ENCODE measurements around the gene RPTOR. TPM values are rescaled to one million over a fixed set of nuclear protein-coding genes. Genes with fewer than 3 reads are reported as not detected.

The RPTOR gene
- total RNA-seq, 3 donors from 2014 or later = 21.4 to 27.5 (median 23.6) TPM

- DNase-seq (ENCODE audit: low spot score in 2 of 2) = peak in 1 of 2 donors; percentile 50
- Histone ChIP-seq H3K9me3 (peaks cover 9 to 19% of the 10 kb centered on the region in 2 donors), H3K36me3 (no peaks in the 10 kb centered on the region), H3K4me3 (no peak overlapping the region), H3K27me3 (no peaks in the 10 kb centered on the region), H3K4me1 (no peaks in the 10 kb centered on the region), H3K27ac (no peak overlapping the region)
- no peak for TF ChIP-seq POLR2A (IDR thresholded peaks at IDR 0.05)
- TF ChIP-seq POLR2AphosphoS5 (IDR thresholded peaks at IDR 0.05) = no peak
- TF ChIP-seq CTCF (IDR thresholded peaks at IDR 0.05) = no peak
- intact Hi-C loops (cut with DNase I; ENCODE audit: low total_unique reads) = loop anchor here (1.0 to 5.0 kb wide), 2 partner anchors 9 to 1611 kb away; no protein-coding TSS in a partner anchor
These were observed 258.2 kb downstream of the RPTOR start for GRCh38 chr17:80802626-80803450.

- peak in 1 of 2 donors; percentile 38 for DNase-seq (ENCODE audit: low spot score in 2 of 2)
These were observed 259.1 kb downstream of the RPTOR start for GRCh38 chr17:80803451-80804428.

GRCh38 chr17:80804466-80804865, 259.8 kb downstream of the RPTOR start:
- Histone ChIP-seq H3K27ac (no peak overlapping the region), H3K4me1 (no peaks in the 10 kb centered on the region), H3K9me3 (peaks cover 9 to 19% of the 10 kb centered on the region in 2 donors), H3K36me3 (no peaks in the 10 kb centered on the region), H3K4me3 (no peak overlapping the region), H3K27me3 (no peaks in the 10 kb centered on the region)
- no peak for TF ChIP-seq POLR2A (IDR thresholded peaks at IDR 0.05)
- TF ChIP-seq CTCF (IDR thresholded peaks at IDR 0.05) = no peak
- TF ChIP-seq POLR2AphosphoS5 (IDR thresholded peaks at IDR 0.05) = no peak
- intact Hi-C loops (cut with DNase I; ENCODE audit: low total_unique reads) = loop anchor here (5.0 kb wide), 1 partner anchor 1612 kb away; no protein-coding TSS in a partner anchor
- DNase-seq (ENCODE audit: low spot score in 2 of 2) = peak in 1 of 2 donors; percentile 33

More at GRCh38 chr17:80803451-80804428, 259.1 kb downstream of the RPTOR start:
- Histone ChIP-seq H3K4me1 (no peaks in the 10 kb centered on the region), H3K4me3 (no peak overlapping the region), H3K27me3 (no peaks in the 10 kb centered on the region), H3K36me3 (no peaks in the 10 kb centered on the region), H3K27ac (no peak overlapping the region), H3K9me3 (peaks cover 9 to 19% of the 10 kb centered on the region in 2 donors)
- intact Hi-C loops (cut with DNase I; ENCODE audit: low total_unique reads) = loop anchor here (1.0 to 5.0 kb wide), 2 partner anchors 9 to 1611 kb away; no protein-coding TSS in a partner anchor
- TF ChIP-seq CTCF (IDR thresholded peaks at IDR 0.05) (no peak), POLR2AphosphoS5 (IDR thresholded peaks at IDR 0.05) (no peak), POLR2A (IDR thresholded peaks at IDR 0.05) (no peak)

- no peak overlapping the region for H3K27ac ChIP-seq
- no peaks in the 10 kb centered on the region for H3K36me3 ChIP-seq
- no peak overlapping the region for H3K4me3 ChIP-seq
- no peaks in the 10 kb centered on the region for H3K4me1 ChIP-seq
- intact Hi-C loops (cut with DNase I; ENCODE audit: low total_unique reads) = no loop called here
- peak in 1 of 2 donors; percentile 15 for DNase-seq (ENCODE audit: low spot score in 2 of 2)
- TF ChIP-seq POLR2AphosphoS5 (IDR thresholded peaks at IDR 0.05) (no peak), POLR2A (IDR thresholded peaks at IDR 0.05) (no peak), CTCF (IDR thresholded peaks at IDR 0.05) (no peak)
- H3K9me3 ChIP-seq = peaks cover 9 to 19% of the 10 kb centered on the region in 2 donors
- no peaks in the 10 kb centered on the region for H3K27me3 ChIP-seq
These were observed 260.6 kb downstream of the RPTOR start for GRCh38 chr17:80805032-80805751.
